Gastrocnemius medialis (tissue), 4 donors: ENCODE measurements around the gene GNAO1. TPM values are rescaled to one million over a fixed set of nuclear protein-coding genes. Genes with fewer than 3 reads are reported as not detected.
"Not testable (repeated sequence)": the region's sequence is repeated elsewhere in the genome, so short reads cannot be mapped to it uniquely, and the experiment has no call there.

ENCODE experiments used
- ATAC-seq, 2 donors: fragments of 150-250 bp; one replicate each; pipeline ENCODE4 v1.9.1; 2016
- DNase-seq, 2 donors: peaks; one replicate each; pipeline ENCODE4 v3.0.0-alpha.2; 2019
- H3K27ac ChIP-seq, 4 donors: fragments of 200-600 bp; sonication (generic); 1 replicate in 1 of 4; 2 replicates in 3 of 4; pipeline ENCODE4 v1.5.1; 2016 to 2018; ENCODE audit warnings: mild to moderate bottlenecking in 2 of 4, moderate library complexity in 1 of 4
- H3K27me3 ChIP-seq, 3 donors: fragments of 200-600 bp; sonication (generic) in 2 of 3; 1 replicate in 1 of 3; 2 replicates in 2 of 3; pipeline versions ENCODE4 v1.5.1 to v1.6.0; 2016 to 2019; ENCODE audit warnings: mild to moderate bottlenecking in 1 of 3, moderate library complexity in 1 of 3
- H3K36me3 ChIP-seq, 2 donors: fragments of 200-600 bp; sonication (generic) in 1 of 2; one replicate each; pipeline ENCODE4 v1.5.1; 2017 to 2018
- H3K4me1 ChIP-seq, 2 donors: fragments of 200-600 bp; sonication (generic) in 1 of 2; one replicate each; pipeline ENCODE4 v1.5.1; 2016 to 2017; ENCODE audit warnings: mild to moderate bottlenecking in 2 of 2
- H3K4me3 ChIP-seq, 4 donors: fragments of 200-600 bp; sonication (generic) in 3 of 4; 1 replicate in 1 of 4; 2 replicates in 3 of 4; pipeline ENCODE4 v1.5.1; 2016 to 2019; ENCODE audit warnings: mild to moderate bottlenecking in 2 of 4
- H3K9me3 ChIP-seq, 3 donors: fragments of 200-600 bp; sonication (generic) in 2 of 3; 1 replicate in 1 of 3; 2 replicates in 2 of 3; pipeline ENCODE4 v1.5.1; 2016 to 2019
- POLR2A ChIP-seq, 2 donors: fragments of 450-650 bp; IDR thresholded peaks; one replicate each; pipeline ENCODE4 v1.6.1; 2017; ENCODE audit warnings: antibody characterized with exemption in 2 of 2, mild to moderate bottlenecking in 2 of 2, moderate library complexity in 2 of 2
- in situ Hi-C, 4 donors: fragments of 200-750 bp; cut with MboI; loops; one replicate each; pipeline versions ENCODE4 v1.15.0 to v1.8.0; 2017; ENCODE audit warnings: low sequenced_read_pairs in 4 of 4
- intact Hi-C: fragments of 100-400 bp; cut with DNase I; formaldehyde crosslinking; loops from one replicate; pipeline ENCODE4 v1.15.1; 2023; ENCODE audit warnings: low total_unique reads
- total RNA-seq, 4 donors: library from RNA; depleted of rRNA; stranded (reverse); fragments of >200 nt; gene quantifications; one replicate each; pipeline versions ENCODE4 v1.1.0 to v1.2.3, GENCODE V29; 2016
- TF ChIP-seq, protein P1 (sequence below), 5 experiments: fragments of 450-650 bp in 3 of 5; fragments of 200-600 bp in 2 of 5; sonication (generic) in 2 of 5; IDR thresholded peaks in 4 of 5; conservative IDR thresholded peaks in 1 of 5; 1 replicate in 4 of 5; 2 replicates in 1 of 5; pipeline ENCODE4 v1.5.1; 2016 to 2019; ENCODE audit warnings: antibody characterized with exemption in 5 of 5, mild to moderate bottlenecking in 3 of 5, moderate library complexity in 3 of 5

Gene GNAO1
- total RNA-seq, 4 donors from 2014 or later: 0.25 to 2.0 (median 0.79) TPM

DNA sequence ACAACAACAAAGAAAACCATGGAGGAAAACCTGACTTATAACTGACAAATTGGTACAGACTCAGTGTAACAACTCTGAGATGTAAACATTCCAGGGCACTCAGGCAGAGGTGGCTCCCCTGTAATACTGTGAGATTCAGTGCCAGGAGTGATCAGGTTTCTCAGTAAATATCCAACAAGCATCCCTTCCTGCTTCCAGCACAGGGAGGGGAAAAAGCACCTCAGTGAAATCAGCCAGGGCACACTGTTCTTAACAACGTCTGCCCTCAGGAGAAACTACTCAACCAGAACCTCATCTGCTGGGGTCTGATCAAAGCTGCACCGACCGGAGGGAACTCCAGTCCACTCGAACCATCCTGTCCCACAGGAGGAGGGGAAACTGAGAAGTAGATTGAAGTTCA lies 181.7 kb downstream of the GNAO1 start:
- no peaks in the 10 kb centered on the region for H3K27me3 ChIP-seq
- ATAC-seq (peak; percentile 42 to 43), DNase-seq (no peak)
- H3K27ac ChIP-seq: peak overlapping the region; percentile 41 to 67 (median 55)
- intact Hi-C loops: no loop called here
- TF ChIP-seq, protein P1, sequence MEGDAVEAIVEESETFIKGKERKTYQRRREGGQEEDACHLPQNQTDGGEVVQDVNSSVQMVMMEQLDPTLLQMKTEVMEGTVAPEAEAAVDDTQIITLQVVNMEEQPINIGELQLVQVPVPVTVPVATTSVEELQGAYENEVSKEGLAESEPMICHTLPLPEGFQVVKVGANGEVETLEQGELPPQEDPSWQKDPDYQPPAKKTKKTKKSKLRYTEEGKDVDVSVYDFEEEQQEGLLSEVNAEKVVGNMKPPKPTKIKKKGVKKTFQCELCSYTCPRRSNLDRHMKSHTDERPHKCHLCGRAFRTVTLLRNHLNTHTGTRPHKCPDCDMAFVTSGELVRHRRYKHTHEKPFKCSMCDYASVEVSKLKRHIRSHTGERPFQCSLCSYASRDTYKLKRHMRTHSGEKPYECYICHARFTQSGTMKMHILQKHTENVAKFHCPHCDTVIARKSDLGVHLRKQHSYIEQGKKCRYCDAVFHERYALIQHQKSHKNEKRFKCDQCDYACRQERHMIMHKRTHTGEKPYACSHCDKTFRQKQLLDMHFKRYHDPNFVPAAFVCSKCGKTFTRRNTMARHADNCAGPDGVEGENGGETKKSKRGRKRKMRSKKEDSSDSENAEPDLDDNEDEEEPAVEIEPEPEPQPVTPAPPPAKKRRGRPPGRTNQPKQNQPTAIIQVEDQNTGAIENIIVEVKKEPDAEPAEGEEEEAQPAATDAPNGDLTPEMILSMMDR (IDR thresholded peaks at IDR 0.05 in 4 of 5, conservative IDR thresholded peaks at IDR 0.05 in 1 of 5): no peak
- TF ChIP-seq POLR2A (IDR thresholded peaks at IDR 0.05): no peak
- in situ Hi-C loops: no loop called here
- peaks cover 35 to 51% of the 10 kb centered on the region in 2 donors for H3K4me1 ChIP-seq
- H3K4me3 ChIP-seq: no peak overlapping the region
- peaks cover 0 to 13% of the 10 kb centered on the region in 2 donors for H3K36me3 ChIP-seq
- H3K9me3 ChIP-seq: no peaks in the 10 kb centered on the region

DNA sequence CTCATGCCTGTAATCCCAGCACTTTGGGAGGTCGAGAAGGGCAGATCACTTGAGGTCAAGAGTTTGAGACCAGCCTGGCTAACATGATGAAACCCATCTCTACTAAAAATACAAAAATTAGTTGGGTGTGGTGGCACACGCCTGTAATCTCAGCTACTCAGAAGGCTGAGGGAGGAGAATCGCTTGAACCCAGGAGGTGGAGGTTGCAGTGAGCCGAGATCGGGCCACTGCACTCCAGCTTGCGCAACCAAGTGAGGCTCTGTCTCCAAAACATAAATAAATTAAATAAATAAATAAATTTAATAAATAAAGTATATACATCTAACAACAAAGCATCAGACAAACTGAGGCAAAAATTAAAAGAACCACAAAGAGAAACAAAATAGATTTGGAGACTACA lies 184.5 kb downstream of the GNAO1 start:
- Histone ChIP-seq H3K36me3 (peaks cover 0 to 11% of the 10 kb centered on the region in 2 donors), H3K4me1 (peaks cover 31 to 42% of the 10 kb centered on the region in 2 donors)
- intact Hi-C loops, H3K27me3 ChIP-seq, H3K27ac ChIP-seq, in situ Hi-C loops, ATAC-seq, H3K4me3 ChIP-seq, H3K9me3 ChIP-seq, DNase-seq: not testable (repeated sequence)

DNA sequence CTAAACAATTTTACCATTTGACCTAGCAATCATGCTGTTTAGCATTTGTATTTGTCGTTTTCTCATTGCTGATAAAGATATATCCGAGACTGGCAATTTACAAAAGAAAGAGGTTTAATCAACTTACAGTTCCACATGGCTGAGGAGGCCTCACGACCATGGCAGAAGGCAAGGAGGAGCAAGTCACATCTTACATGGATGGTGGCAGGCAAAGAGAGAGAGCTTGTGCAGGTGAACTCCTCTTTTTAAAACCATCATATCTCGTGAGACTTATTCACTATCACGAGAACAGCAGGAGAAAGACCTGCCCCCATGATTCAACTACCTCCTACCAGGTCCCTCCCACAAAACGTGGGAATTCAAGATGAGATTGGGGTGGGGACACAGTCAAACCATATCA lies 187.8 kb downstream of the GNAO1 start:
- intact Hi-C loops, DNase-seq, H3K4me3 ChIP-seq, H3K27me3 ChIP-seq, in situ Hi-C loops, ATAC-seq, H3K4me1 ChIP-seq, H3K9me3 ChIP-seq: not testable (repeated sequence)
- Histone ChIP-seq H3K36me3 (peaks cover 0 to 44% of the 10 kb centered on the region in 2 donors), H3K27ac (peak overlapping the region in 2 of 4 donors; percentile 15 to 51)

DNA sequence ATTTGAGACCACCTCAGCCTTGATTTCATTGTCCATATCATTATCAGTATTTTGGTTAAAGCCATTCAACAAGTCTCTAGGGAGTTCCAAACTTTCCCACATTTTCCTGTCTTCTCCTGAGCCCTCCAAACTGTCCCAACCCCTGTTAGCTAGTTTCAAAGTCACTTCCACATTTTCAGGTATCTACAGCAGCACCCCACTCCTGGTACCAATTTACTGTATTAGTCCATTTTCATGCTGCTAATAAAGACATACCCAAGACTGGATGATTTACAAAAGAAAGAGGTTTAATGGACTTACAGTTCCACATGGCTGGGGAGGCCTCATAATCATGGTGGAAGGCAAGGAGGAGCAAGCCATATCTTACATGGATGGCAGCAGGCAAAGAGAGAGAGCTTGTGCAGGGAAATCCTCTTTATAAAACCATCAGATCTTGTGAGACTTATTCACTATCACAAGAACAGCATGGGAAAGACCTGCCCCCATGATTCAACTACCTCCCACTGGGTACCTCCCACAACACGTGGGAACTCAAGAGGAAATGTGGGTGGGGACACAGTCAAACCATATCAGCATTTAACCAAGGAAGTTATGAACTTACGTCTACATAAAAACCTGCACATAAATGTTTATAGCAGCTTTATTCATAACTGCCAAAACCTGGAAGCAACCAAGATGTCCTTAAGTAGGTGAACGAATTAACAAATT lies 189.6 kb downstream of the GNAO1 start:
- ATAC-seq, H3K27me3 ChIP-seq, H3K4me1 ChIP-seq, in situ Hi-C loops, H3K9me3 ChIP-seq, intact Hi-C loops, H3K27ac ChIP-seq, H3K4me3 ChIP-seq, DNase-seq: not testable (repeated sequence)
- peaks cover 0 to 62% of the 10 kb centered on the region in 2 donors for H3K36me3 ChIP-seq

DNA sequence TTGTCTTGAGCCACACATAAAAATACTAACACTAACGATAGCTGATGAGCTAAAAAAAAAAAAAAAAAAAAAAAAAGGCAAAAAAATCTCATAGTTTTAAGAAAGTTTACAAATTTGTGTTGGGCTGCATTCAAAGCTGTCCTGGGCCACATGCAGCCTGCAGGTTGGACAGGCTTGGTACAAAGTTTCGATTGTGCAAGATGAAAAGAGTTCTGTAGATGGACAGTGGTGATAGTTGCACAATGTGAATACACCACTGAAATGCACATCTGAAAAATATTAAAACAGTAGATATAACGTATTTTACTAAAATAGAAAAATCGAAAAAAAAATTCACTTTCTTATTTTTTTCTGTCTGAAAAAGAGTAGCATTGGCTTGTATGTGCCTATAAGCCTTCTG lies 191.2 kb downstream of the GNAO1 start:
- no peak for DNase-seq
- Histone ChIP-seq H3K4me3 (no peak overlapping the region), H3K27ac (no peak overlapping the region), H3K36me3 (peaks cover 0 to 66% of the 10 kb centered on the region in 2 donors), H3K4me1 (no peaks in the 10 kb centered on the region), H3K27me3 (no peaks in the 10 kb centered on the region), H3K9me3 (no peaks in the 10 kb centered on the region)
- in situ Hi-C loops (no loop called here), intact Hi-C loops (no loop called here)
- ATAC-seq: no peak
- no peak for TF ChIP-seq POLR2A (IDR thresholded peaks at IDR 0.05)
- TF ChIP-seq, protein P1 (IDR thresholded peaks at IDR 0.05 in 4 of 5, conservative IDR thresholded peaks at IDR 0.05 in 1 of 5): no peak

DNA sequence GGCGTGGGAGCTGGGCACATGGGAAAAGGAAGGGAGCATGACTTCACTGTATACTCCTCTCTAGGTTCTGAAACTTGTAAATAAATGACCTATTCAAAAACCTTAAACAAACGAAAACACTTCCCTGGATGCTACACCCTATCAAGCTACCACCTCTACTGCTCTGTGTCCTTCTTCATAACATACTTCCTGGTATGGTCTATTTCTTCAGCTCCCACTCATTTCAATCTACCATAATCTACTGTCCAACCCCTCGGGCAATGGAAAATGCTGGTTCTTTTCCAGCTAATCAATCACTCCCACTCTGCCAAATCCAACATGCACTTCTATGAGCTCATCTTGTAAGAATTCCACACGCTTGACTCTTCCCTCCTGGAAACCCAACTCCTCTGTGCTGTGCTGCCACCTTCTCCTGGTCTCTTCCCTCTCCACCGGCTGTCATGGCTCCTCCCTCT lies 191.6 kb downstream of the GNAO1 start:
- no peaks in the 10 kb centered on the region for H3K27me3 ChIP-seq
- DNase-seq (no peak), ATAC-seq (no peak)
- H3K9me3 ChIP-seq: no peaks in the 10 kb centered on the region
- in situ Hi-C loops (no loop called here), intact Hi-C loops (no loop called here)
- peaks cover 0 to 70% of the 10 kb centered on the region in 2 donors for H3K36me3 ChIP-seq
- H3K4me1 ChIP-seq: no peaks in the 10 kb centered on the region
- TF ChIP-seq, protein P1 (IDR thresholded peaks at IDR 0.05 in 4 of 5, conservative IDR thresholded peaks at IDR 0.05 in 1 of 5): no peak
- TF ChIP-seq POLR2A (IDR thresholded peaks at IDR 0.05): no peak
- no peak overlapping the region for H3K27ac ChIP-seq
- no peak overlapping the region for H3K4me3 ChIP-seq
